Caco-2 (cell line): ENCODE measurements around the gene UBL3. TPM values are rescaled to one million over a fixed set of nuclear protein-coding genes. Genes with fewer than 3 reads are reported as not detected.

ENCODE experiments used
- BruUV-seq: library from RNA; stranded (reverse); fragments of 400-500 nt; replicated peaks from 2 replicates; lab custom pipeline; 2021; lab: Mats Ljungman, UMichigan
- CTCF ChIA-PET: fragments of 300-600 bp; sonication (Branson Sonifier 250); formaldehyde crosslinking; loops from one replicate; lab custom pipeline; 2022; ENCODE audit warnings: antibody characterized with exemption; lab: Charles Lee
- POLR2A ChIA-PET: fragments of 300-600 bp; sonication (Branson Sonifier 250); formaldehyde crosslinking; loops from one replicate; lab custom pipeline; 2022; ENCODE audit warnings: antibody characterized with exemption; lab: Charles Lee
- DNase-seq, 2 experiments: peaks; one replicate each; pipeline versions ENCODE4 v3.0.0 to v3.0.0-alpha.2; 2020 to 2022
- H3K27me3 ChIP-seq: replicated peaks from 2 replicates; pipeline ENCODE4 v1.6.0; 2011; ENCODE audit warnings: low read length; ENCODE audit not compliant: control insufficient read depth, insufficient read depth
- H3K36me3 ChIP-seq: 2 replicates; pipeline ENCODE4 v1.5.1; 2011; ENCODE audit warnings: low read length; ENCODE audit not compliant: control insufficient read depth, insufficient read depth
- H3K4me1 ChIP-seq: fragments of 250-450 bp; sonication (Bioruptor Pico); 2 replicates; pipeline ENCODE4 v1.5.1; 2020; ENCODE audit warnings: mild to moderate bottlenecking
- H3K4me3 ChIP-seq: 2 replicates; pipeline ENCODE4 v1.5.1; 2011; ENCODE audit warnings: low read depth, mild to moderate bottlenecking, control low read depth, low read length
- H3K9me3 ChIP-seq: fragments of 250-450 bp; sonication (Bioruptor Pico); 2 replicates; pipeline ENCODE4 v1.5.1; 2020; ENCODE audit warnings: mild to moderate bottlenecking, moderate library complexity
- H3K27ac Mint-ChIP-seq: one replicate; pipeline ENCODE4 v1.8.0; 2022; ENCODE audit warnings: mixed read lengths; ENCODE audit not compliant: unreplicated experiment
- H3K27me3 Mint-ChIP-seq: one replicate; pipeline ENCODE4 v1.8.0; 2022; ENCODE audit warnings: mixed read lengths; ENCODE audit not compliant: insufficient read depth, unreplicated experiment
- H3K36me3 Mint-ChIP-seq: one replicate; pipeline ENCODE4 v1.8.0; 2022; ENCODE audit warnings: mild to moderate bottlenecking, mixed read lengths; ENCODE audit not compliant: insufficient read depth, unreplicated experiment
- H3K4me1 Mint-ChIP-seq: one replicate; pipeline ENCODE4 v1.8.0; 2022; ENCODE audit warnings: low read depth, mixed read lengths; ENCODE audit not compliant: unreplicated experiment
- H3K4me3 Mint-ChIP-seq: one replicate; pipeline ENCODE4 v1.8.0; 2022; ENCODE audit warnings: mild to moderate bottlenecking, moderate library complexity, mixed read lengths; ENCODE audit not compliant: unreplicated experiment
- H3K9me3 Mint-ChIP-seq: one replicate; pipeline ENCODE4 v1.8.0; 2022; ENCODE audit warnings: mixed read lengths; ENCODE audit not compliant: unreplicated experiment
- CTCF ChIP-seq, 2 experiments: fragments of 200-600 bp in 1 of 2; IDR thresholded peaks; 1 replicate in 1 of 2; 2 replicates in 1 of 2; pipeline versions ENCODE4 v1.5.1 to v1.8.0; 2011 to 2022; ENCODE audit warnings: antibody characterized with exemption in 1 of 2, control low read depth in 1 of 2, inconsistent platforms in 1 of 2, low read depth in 1 of 2, low read length in 1 of 2, mild to moderate bottlenecking in 1 of 2, moderate library complexity in 1 of 2; ENCODE audit not compliant: insufficient read depth in 1 of 2, severe bottlenecking in 1 of 2, unreplicated experiment in 1 of 2
- intact Hi-C: fragments of 100-400 bp; cut with micrococcal nuclease; formaldehyde crosslinking; loops from one replicate; pipeline ENCODE4 v1.10.0; 2022; ENCODE audit not compliant: unreplicated experiment
- total RNA-seq: library from RNA; stranded (reverse); gene quantifications from 2 replicates; pipeline ENCODE4 v1.2.3, GENCODE V29; 2022

The UBL3 gene
- total RNA-seq, 1 experiment from 2014 or later: 37.5 TPM

- DNase-seq: no peak
- H3K9me3 Mint-ChIP-seq: no peaks in the 10 kb centered on the region
- H3K27ac Mint-ChIP-seq: no peak overlapping the region
- no peaks in the 10 kb centered on the region for H3K36me3 Mint-ChIP-seq
- CTCF ChIA-PET: no interaction called here
- POLR2A ChIA-PET: no interaction called here
- H3K4me3 Mint-ChIP-seq: no peak overlapping the region
- no TSS peak for BruUV-seq
- H3K27me3 Mint-ChIP-seq: no peaks in the 10 kb centered on the region
- H3K4me3 ChIP-seq: no peak overlapping the region
- H3K9me3 ChIP-seq: no peaks in the 10 kb centered on the region
- no peaks in the 10 kb centered on the region for H3K27me3 ChIP-seq
- peaks cover 4% of the 10 kb centered on the region; the same call in 1 of the 2 replicates for H3K4me1 ChIP-seq
- peaks cover 7% of the 10 kb centered on the region for H3K4me1 Mint-ChIP-seq
- H3K36me3 ChIP-seq: no peaks in the 10 kb centered on the region
- intact Hi-C loops: no loop called here
- TF ChIP-seq CTCF (IDR thresholded peaks at IDR 0.05; ENCODE audit: insufficient read depth in 1 of 2, low read depth in 1 of 2, low read length in 1 of 2, severe bottlenecking in 1 of 2, unreplicated experiment in 1 of 2): no peak
Measured at GRCh38 chr13:29887686-29888085, 37.3 kb upstream of the UBL3 start.

GRCh38 chr13:29887030-29887557, 36.7 kb upstream of the UBL3 start:
- no peaks in the 10 kb centered on the region for H3K9me3 Mint-ChIP-seq
- no TSS peak for BruUV-seq
- no peaks in the 10 kb centered on the region for H3K9me3 ChIP-seq
- H3K36me3 Mint-ChIP-seq: no peaks in the 10 kb centered on the region
- peaks cover 4% of the 10 kb centered on the region; the same call in 1 of the 2 replicates for H3K4me1 ChIP-seq
- ChIA-PET POLR2A (no interaction called here), CTCF (no interaction called here)
- H3K4me3 ChIP-seq: no peak overlapping the region
- peaks cover 7% of the 10 kb centered on the region for H3K4me1 Mint-ChIP-seq
- H3K4me3 Mint-ChIP-seq: no peak overlapping the region
- no peak for TF ChIP-seq CTCF (IDR thresholded peaks at IDR 0.05; ENCODE audit: insufficient read depth in 1 of 2, low read depth in 1 of 2, low read length in 1 of 2, severe bottlenecking in 1 of 2, unreplicated experiment in 1 of 2)
- H3K27me3 Mint-ChIP-seq: no peaks in the 10 kb centered on the region
- H3K27me3 ChIP-seq: no peaks in the 10 kb centered on the region
- no peak for DNase-seq
- no peak overlapping the region for H3K27ac Mint-ChIP-seq
- intact Hi-C loops: no loop called here
- no peaks in the 10 kb centered on the region for H3K36me3 ChIP-seq

GRCh38 chr13:29886446-29886845, 36.0 kb upstream of the UBL3 start:
- POLR2A ChIA-PET: no interaction called here

More at GRCh38 chr13:29886446-29886845, 36.0 kb upstream of the UBL3 start:
- H3K9me3 Mint-ChIP-seq: no peaks in the 10 kb centered on the region
- intact Hi-C loops: no loop called here
- H3K9me3 ChIP-seq: no peaks in the 10 kb centered on the region
- no peak overlapping the region for H3K4me3 Mint-ChIP-seq
- CTCF ChIA-PET: no interaction called here
- no TSS peak for BruUV-seq
- H3K27me3 Mint-ChIP-seq: no peaks in the 10 kb centered on the region
- H3K27me3 ChIP-seq: no peaks in the 10 kb centered on the region
- DNase-seq: no peak
- peaks cover 7% of the 10 kb centered on the region for H3K4me1 Mint-ChIP-seq
- no peak overlapping the region for H3K27ac Mint-ChIP-seq
- no peak for TF ChIP-seq CTCF (IDR thresholded peaks at IDR 0.05; ENCODE audit: insufficient read depth in 1 of 2, low read depth in 1 of 2, low read length in 1 of 2, severe bottlenecking in 1 of 2, unreplicated experiment in 1 of 2)
- no peak overlapping the region for H3K4me3 ChIP-seq
- no peaks in the 10 kb centered on the region for H3K36me3 Mint-ChIP-seq
- H3K36me3 ChIP-seq: no peaks in the 10 kb centered on the region
- H3K4me1 ChIP-seq: peaks cover 4% of the 10 kb centered on the region; the same call in 1 of the 2 replicates
